HEK293 (cell line): ENCODE measurements around the gene CD55.

Experiments
- KLF8 ChIP-seq: fragments of 450-650 bp; formaldehyde crosslinking; IDR thresholded peaks from 2 replicates; pipeline ENCODE4 v1.5.1; 2016; ENCODE audit warnings: missing biosample characterization, missing genetic modification characterization
- TRIM28 ChIP-seq: IDR thresholded peaks from 2 replicates; pipeline ENCODE4 v1.6.1; 2011; ENCODE audit warnings: low read length, control low read depth, borderline replicate concordance
- ZFP37 ChIP-seq: fragments of 450-650 bp; formaldehyde crosslinking; IDR thresholded peaks from 2 replicates; pipeline ENCODE4 v1.5.1; 2016; ENCODE audit warnings: missing biosample characterization, missing genetic modification characterization
- ZNF10 ChIP-seq: fragments of 450-650 bp; formaldehyde crosslinking; IDR thresholded peaks from 2 replicates; pipeline ENCODE4 v1.5.1; 2017; ENCODE audit warnings: missing biosample characterization, missing genetic modification characterization
- ZNF302 ChIP-seq: fragments of 450-650 bp; formaldehyde crosslinking; IDR thresholded peaks from 2 replicates; pipeline ENCODE4 v1.5.1; 2016; ENCODE audit warnings: missing biosample characterization, missing genetic modification characterization, low read depth
- ZNF37A ChIP-seq: fragments of 450-650 bp; IDR thresholded peaks from 2 replicates; pipeline ENCODE4 v1.5.1; 2018; ENCODE audit warnings: missing biosample characterization, missing genetic modification characterization
- ZNF549 ChIP-seq: fragments of 450-650 bp; IDR thresholded peaks from 2 replicates; pipeline ENCODE4 v1.5.1; 2018; ENCODE audit warnings: missing biosample characterization, missing genetic modification characterization, mild to moderate bottlenecking, inconsistent platforms, moderate library complexity
- TF ChIP-seq, protein P1 (sequence below): fragments of 450-650 bp; formaldehyde crosslinking; IDR thresholded peaks from 2 replicates; pipeline ENCODE4 v1.5.1; 2016; ENCODE audit warnings: missing biosample characterization, missing genetic modification characterization
- TF ChIP-seq, protein P2 (sequence below): fragments of 450-650 bp; formaldehyde crosslinking; IDR thresholded peaks from 2 replicates; pipeline ENCODE4 v1.5.1; 2016; ENCODE audit warnings: missing biosample characterization, missing genetic modification characterization, low read depth
- TF ChIP-seq, protein P3 (sequence below): fragments of 450-650 bp; formaldehyde crosslinking; IDR thresholded peaks from 2 replicates; pipeline ENCODE4 v1.5.1; 2016; ENCODE audit warnings: missing biosample characterization, missing genetic modification characterization, borderline replicate concordance

DNA sequence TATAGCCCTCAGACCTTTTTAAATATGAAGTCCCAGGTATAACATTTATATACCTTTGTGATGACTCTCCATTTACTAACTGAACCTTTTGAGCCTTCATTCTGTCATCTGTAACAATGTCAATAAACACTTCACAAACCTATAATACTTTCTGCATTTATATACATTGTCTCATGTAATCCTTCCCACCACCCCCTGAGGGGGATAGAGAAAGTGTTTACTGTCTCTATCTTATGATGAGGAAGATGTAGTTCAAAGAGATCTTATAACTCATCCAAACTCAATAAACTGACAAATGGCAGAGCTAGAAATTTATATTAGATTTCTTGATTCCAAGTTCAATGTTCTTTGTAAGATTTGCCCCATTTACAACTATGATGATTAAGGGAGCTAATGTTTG is 84.3 kb downstream of the CD55 start:
- TF ChIP-seq ZNF37A (tag by site-specific recombination) (no peak), ZNF10 (tag by site-specific recombination) (no peak), KLF8 (tag by site-specific recombination) (no peak), ZNF549 (tag by site-specific recombination) (no peak), ZFP37 (tag by site-specific recombination) (no peak), ZNF302 (tag by site-specific recombination) (no peak), TRIM28 (no peak)
- TF ChIP-seq, protein P1, sequence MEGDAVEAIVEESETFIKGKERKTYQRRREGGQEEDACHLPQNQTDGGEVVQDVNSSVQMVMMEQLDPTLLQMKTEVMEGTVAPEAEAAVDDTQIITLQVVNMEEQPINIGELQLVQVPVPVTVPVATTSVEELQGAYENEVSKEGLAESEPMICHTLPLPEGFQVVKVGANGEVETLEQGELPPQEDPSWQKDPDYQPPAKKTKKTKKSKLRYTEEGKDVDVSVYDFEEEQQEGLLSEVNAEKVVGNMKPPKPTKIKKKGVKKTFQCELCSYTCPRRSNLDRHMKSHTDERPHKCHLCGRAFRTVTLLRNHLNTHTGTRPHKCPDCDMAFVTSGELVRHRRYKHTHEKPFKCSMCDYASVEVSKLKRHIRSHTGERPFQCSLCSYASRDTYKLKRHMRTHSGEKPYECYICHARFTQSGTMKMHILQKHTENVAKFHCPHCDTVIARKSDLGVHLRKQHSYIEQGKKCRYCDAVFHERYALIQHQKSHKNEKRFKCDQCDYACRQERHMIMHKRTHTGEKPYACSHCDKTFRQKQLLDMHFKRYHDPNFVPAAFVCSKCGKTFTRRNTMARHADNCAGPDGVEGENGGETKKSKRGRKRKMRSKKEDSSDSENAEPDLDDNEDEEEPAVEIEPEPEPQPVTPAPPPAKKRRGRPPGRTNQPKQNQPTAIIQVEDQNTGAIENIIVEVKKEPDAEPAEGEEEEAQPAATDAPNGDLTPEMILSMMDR (tag by site-specific recombination) = no peak
- TF ChIP-seq, protein P2, sequence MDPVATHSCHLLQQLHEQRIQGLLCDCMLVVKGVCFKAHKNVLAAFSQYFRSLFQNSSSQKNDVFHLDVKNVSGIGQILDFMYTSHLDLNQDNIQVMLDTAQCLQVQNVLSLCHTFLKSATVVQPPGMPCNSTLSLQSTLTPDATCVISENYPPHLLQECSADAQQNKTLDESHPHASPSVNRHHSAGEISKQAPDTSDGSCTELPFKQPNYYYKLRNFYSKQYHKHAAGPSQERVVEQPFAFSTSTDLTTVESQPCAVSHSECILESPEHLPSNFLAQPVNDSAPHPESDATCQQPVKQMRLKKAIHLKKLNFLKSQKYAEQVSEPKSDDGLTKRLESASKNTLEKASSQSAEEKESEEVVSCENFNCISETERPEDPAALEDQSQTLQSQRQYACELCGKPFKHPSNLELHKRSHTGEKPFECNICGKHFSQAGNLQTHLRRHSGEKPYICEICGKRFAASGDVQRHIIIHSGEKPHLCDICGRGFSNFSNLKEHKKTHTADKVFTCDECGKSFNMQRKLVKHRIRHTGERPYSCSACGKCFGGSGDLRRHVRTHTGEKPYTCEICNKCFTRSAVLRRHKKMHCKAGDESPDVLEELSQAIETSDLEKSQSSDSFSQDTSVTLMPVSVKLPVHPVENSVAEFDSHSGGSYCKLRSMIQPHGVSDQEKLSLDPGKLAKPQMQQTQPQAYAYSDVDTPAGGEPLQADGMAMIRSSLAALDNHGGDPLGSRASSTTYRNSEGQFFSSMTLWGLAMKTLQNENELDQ = no peak
- TF ChIP-seq, protein P3, sequence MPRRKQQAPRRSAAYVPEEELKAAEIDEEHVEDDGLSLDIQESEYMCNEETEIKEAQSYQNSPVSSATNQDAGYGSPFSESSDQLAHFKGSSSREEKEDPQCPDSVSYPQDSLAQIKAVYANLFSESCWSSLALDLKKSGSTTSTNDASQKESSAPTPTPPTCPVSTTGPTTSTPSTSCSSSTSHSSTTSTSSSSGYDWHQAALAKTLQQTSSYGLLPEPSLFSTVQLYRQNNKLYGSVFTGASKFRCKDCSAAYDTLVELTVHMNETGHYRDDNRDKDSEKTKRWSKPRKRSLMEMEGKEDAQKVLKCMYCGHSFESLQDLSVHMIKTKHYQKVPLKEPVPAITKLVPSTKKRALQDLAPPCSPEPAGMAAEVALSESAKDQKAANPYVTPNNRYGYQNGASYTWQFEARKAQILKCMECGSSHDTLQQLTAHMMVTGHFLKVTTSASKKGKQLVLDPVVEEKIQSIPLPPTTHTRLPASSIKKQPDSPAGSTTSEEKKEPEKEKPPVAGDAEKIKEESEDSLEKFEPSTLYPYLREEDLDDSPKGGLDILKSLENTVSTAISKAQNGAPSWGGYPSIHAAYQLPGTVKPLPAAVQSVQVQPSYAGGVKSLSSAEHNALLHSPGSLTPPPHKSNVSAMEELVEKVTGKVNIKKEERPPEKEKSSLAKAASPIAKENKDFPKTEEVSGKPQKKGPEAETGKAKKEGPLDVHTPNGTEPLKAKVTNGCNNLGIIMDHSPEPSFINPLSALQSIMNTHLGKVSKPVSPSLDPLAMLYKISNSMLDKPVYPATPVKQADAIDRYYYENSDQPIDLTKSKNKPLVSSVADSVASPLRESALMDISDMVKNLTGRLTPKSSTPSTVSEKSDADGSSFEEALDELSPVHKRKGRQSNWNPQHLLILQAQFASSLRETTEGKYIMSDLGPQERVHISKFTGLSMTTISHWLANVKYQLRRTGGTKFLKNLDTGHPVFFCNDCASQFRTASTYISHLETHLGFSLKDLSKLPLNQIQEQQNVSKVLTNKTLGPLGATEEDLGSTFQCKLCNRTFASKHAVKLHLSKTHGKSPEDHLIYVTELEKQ (tag by site-specific recombination) = no peak
